HTR-8/SVneo (cell line): ENCODE data around the gene DUS2.
"Not testable (repeated sequence)": the region's sequence is repeated elsewhere in the genome, so short reads cannot be mapped to it uniquely, and the experiment has no call there.

Experiments
- DNase-seq: peaks from one replicate; pipeline ENCODE4 v3.0.0; 2011; ENCODE audit warnings: low spot score, mixed read lengths; ENCODE audit not compliant: insufficient read length
- FAIRE-seq: peaks from 2 replicates; lab custom pipeline; 2011; peaks lifted over from hg19 to GRCh38; lab: Jason Lieb, UNC

The DUS2 gene

GRCh38 chr16:68087688-68088087 is 64.6 kb downstream of the DUS2 start:
- DNase-seq (no peak), FAIRE-seq (no peak)

GRCh38 chr16:68088130-68088972 is 65.3 kb downstream of the DUS2 start:
- no peak for FAIRE-seq

GRCh38 chr16:68089067-68089466 is 66.0 kb downstream of the DUS2 start:
- DNase-seq (no peak), FAIRE-seq (no peak)

More at GRCh38 chr16:68088130-68088972, 65.3 kb downstream of the DUS2 start:
- no peak for DNase-seq

- FAIRE-seq, result no peak
- no peak for DNase-seq
Measured at GRCh38 chr16:68090130-68090529, 67.0 kb downstream of the DUS2 start.

GRCh38 chr16:68090533-68090932 is 67.4 kb downstream of the DUS2 start:
- FAIRE-seq (no peak), DNase-seq (no peak)

GRCh38 chr16:68091380-68092261 is 68.5 kb downstream of the DUS2 start:
- peak; percentile 38 for DNase-seq
- FAIRE-seq, result peak; percentile 82

- not testable (repeated sequence) for FAIRE-seq, DNase-seq
Measured at GRCh38 chr16:68092275-68092674, 69.2 kb downstream of the DUS2 start.

- FAIRE-seq (no peak), DNase-seq (no peak)
Measured at GRCh38 chr16:68093816-68094613, 70.9 kb downstream of the DUS2 start.

- FAIRE-seq, result no peak
- DNase-seq, result no peak
Measured at GRCh38 chr16:68094614-68094934, 71.5 kb downstream of the DUS2 start.

GRCh38 chr16:68096491-68096890 is 73.4 kb downstream of the DUS2 start:
- no peak for FAIRE-seq

GRCh38 chr16:68097088-68097487 is 74.0 kb downstream of the DUS2 start:
- FAIRE-seq, result no peak
- no peak for DNase-seq

More at GRCh38 chr16:68096491-68096890, 73.4 kb downstream of the DUS2 start:
- no peak for DNase-seq

- FAIRE-seq, result no peak
- DNase-seq, result no peak
Measured at GRCh38 chr16:68097895-68098294, 74.8 kb downstream of the DUS2 start.

- no peak for DNase-seq
- FAIRE-seq, result no peak
Measured at GRCh38 chr16:68100488-68100887, 77.4 kb downstream of the DUS2 start.

GRCh38 chr16:68105611-68106010 is 82.5 kb downstream of the DUS2 start:
- DNase-seq, result no peak
- no peak for FAIRE-seq

GRCh38 chr16:68107230-68107928 is 84.3 kb downstream of the DUS2 start:
- FAIRE-seq, DNase-seq: not testable (repeated sequence)

- DNase-seq, FAIRE-seq: not testable (repeated sequence)
Measured at GRCh38 chr16:68109156-68109555, 86.1 kb downstream of the DUS2 start.

GRCh38 chr16:68110611-68111010 is 87.5 kb downstream of the DUS2 start:
- not testable (repeated sequence) for FAIRE-seq

GRCh38 chr16:68111379-68111778 is 88.3 kb downstream of the DUS2 start:
- FAIRE-seq, result no peak

More at GRCh38 chr16:68110611-68111010, 87.5 kb downstream of the DUS2 start:
- not testable (repeated sequence) for DNase-seq

GRCh38 chr16:68113059-68113761 is 90.1 kb downstream of the DUS2 start:
- FAIRE-seq (no peak), DNase-seq (no peak)

More at GRCh38 chr16:68111379-68111778, 88.3 kb downstream of the DUS2 start:
- DNase-seq, result no peak
